OCI-LY1 (cell line): Measurements from ENCODE around the gene DDHD1.

ENCODE experiments used
- H2AFZ ChIP-seq: fragments of 200-600 bp; sonication (generic), shearing (Covaris generic); 2 replicates; pipeline ENCODE4 v1.6.0; 2014; ENCODE audit warnings: antibody characterized with exemption, mild to moderate bottlenecking, low read length
- H3F3A ChIP-seq: fragments of 200-600 bp; sonication (generic), shearing (Covaris generic); 2 replicates; pipeline ENCODE4 v1.6.0; 2014; ENCODE audit warnings: mild to moderate bottlenecking, antibody characterized with exemption, low read length, moderate library complexity; ENCODE audit not compliant: insufficient read depth
- H3K27ac ChIP-seq: fragments of 200-600 bp; sonication (generic); 2 replicates; pipeline ENCODE4 v1.5.1; 2014; ENCODE audit warnings: low read length, mixed run types, mild to moderate bottlenecking, low read depth; ENCODE audit not compliant: poor library complexity, severe bottlenecking
- H3K27me3 ChIP-seq: fragments of 200-600 bp; sonication (generic); 2 replicates; pipeline ENCODE4 v1.6.0; 2014; ENCODE audit warnings: antibody characterized with exemption, mild to moderate bottlenecking, low read length, moderate library complexity; ENCODE audit not compliant: insufficient read depth
- H3K36me3 ChIP-seq: fragments of 200-600 bp; sonication (generic); 2 replicates; pipeline ENCODE4 v1.6.1; 2014; ENCODE audit warnings: mild to moderate bottlenecking, antibody characterized with exemption, low read length, moderate library complexity, mixed read lengths; ENCODE audit not compliant: insufficient read depth
- H3K4me1 ChIP-seq: fragments of 200-600 bp; sonication (generic); 2 replicates; pipeline ENCODE4 v1.5.1; 2014; ENCODE audit warnings: mild to moderate bottlenecking, low read length, moderate library complexity; ENCODE audit not compliant: insufficient read depth, severe bottlenecking
- H3K4me2 ChIP-seq: fragments of 200-600 bp; sonication (generic), shearing (Covaris generic); 2 replicates; pipeline ENCODE4 v1.6.1; 2014; ENCODE audit warnings: low read length
- H3K4me3 ChIP-seq: fragments of 200-600 bp; sonication (generic); 2 replicates; pipeline ENCODE4 v1.5.1; 2014; ENCODE audit warnings: low read length, low read depth, mild to moderate bottlenecking, mixed read lengths; ENCODE audit not compliant: poor library complexity, severe bottlenecking
- H3K79me2 ChIP-seq: fragments of 200-600 bp; shearing (Covaris generic); 2 replicates; pipeline ENCODE4 v1.6.1; 2016; ENCODE audit warnings: mixed run types, low read length, mixed read lengths; ENCODE audit not compliant: insufficient read depth
- H3K9ac ChIP-seq: fragments of 200-600 bp; sonication (generic), shearing (Covaris generic); 2 replicates; pipeline ENCODE4 v1.6.1; 2014; ENCODE audit warnings: mild to moderate bottlenecking, low read length, mixed read lengths
- H3K9me2 ChIP-seq: fragments of 200-600 bp; sonication (generic), shearing (Covaris generic); 2 replicates; pipeline ENCODE4 v1.6.1; 2014; ENCODE audit warnings: low read depth, mild to moderate bottlenecking, low read length, mixed read lengths
- H3K9me3 ChIP-seq: fragments of 200-600 bp; shearing (Covaris generic); 2 replicates; pipeline ENCODE4 v1.6.1; 2014; ENCODE audit warnings: low read length, mixed read lengths
- H4K20me1 ChIP-seq: fragments of 200-600 bp; sonication (generic), shearing (Covaris generic); 2 replicates; pipeline ENCODE4 v1.6.0; 2016; ENCODE audit warnings: mild to moderate bottlenecking, low read length; ENCODE audit not compliant: insufficient read depth
- EZH2 ChIP-seq: fragments of 200-600 bp; sonication (generic), shearing (Covaris generic); IDR thresholded peaks from 2 replicates; pipeline ENCODE4 v1.8.0; 2017; ENCODE audit warnings: borderline replicate concordance, mixed run types, mild to moderate bottlenecking, antibody characterized with exemption, low read length, moderate library complexity, mixed read lengths
- TF ChIP-seq, protein P1 (sequence below): fragments of 200-600 bp; sonication (generic), shearing (Covaris generic); IDR thresholded peaks from 2 replicates; pipeline ENCODE4 v1.5.1; 2017; ENCODE audit warnings: mild to moderate bottlenecking, antibody characterized with exemption, low read length, moderate library complexity, mixed read lengths

The DDHD1 gene

DNA sequence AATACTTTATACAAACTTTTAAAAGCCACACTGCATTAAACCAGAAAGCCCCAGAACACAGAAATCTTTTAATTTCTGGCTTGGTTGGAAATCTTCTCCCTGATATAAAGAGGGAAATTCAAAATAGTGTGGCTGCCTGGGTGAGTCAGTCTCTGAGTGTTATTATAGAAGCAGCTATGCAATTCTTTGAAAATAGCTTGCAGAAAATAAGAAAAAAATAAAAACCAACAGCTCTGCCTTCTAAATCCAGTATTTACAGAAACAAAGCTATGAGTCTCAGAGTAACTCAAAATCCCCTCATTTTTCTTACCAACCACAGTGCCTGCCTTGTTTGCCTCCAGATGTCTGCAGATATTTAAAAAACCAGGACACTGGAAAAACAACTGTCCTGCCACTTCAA lies 133.7 kb downstream of the DDHD1 start:
- no peaks in the 10 kb centered on the region for H3K9me2 ChIP-seq
- H3F3A ChIP-seq, result no peaks in the 10 kb centered on the region
- H3K27me3 ChIP-seq, result no peaks in the 10 kb centered on the region
- H3K9me3 ChIP-seq, result no peaks in the 10 kb centered on the region
- H3K79me2 ChIP-seq, result no peaks in the 10 kb centered on the region
- no peaks in the 10 kb centered on the region for H4K20me1 ChIP-seq
- H3K4me2 ChIP-seq, result no peak overlapping the region
- no peak overlapping the region for H3K4me3 ChIP-seq
- TF ChIP-seq, protein P1, sequence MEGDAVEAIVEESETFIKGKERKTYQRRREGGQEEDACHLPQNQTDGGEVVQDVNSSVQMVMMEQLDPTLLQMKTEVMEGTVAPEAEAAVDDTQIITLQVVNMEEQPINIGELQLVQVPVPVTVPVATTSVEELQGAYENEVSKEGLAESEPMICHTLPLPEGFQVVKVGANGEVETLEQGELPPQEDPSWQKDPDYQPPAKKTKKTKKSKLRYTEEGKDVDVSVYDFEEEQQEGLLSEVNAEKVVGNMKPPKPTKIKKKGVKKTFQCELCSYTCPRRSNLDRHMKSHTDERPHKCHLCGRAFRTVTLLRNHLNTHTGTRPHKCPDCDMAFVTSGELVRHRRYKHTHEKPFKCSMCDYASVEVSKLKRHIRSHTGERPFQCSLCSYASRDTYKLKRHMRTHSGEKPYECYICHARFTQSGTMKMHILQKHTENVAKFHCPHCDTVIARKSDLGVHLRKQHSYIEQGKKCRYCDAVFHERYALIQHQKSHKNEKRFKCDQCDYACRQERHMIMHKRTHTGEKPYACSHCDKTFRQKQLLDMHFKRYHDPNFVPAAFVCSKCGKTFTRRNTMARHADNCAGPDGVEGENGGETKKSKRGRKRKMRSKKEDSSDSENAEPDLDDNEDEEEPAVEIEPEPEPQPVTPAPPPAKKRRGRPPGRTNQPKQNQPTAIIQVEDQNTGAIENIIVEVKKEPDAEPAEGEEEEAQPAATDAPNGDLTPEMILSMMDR, result no peak
- TF ChIP-seq EZH2, result no peak
- no peak overlapping the region for H3K27ac ChIP-seq
- no peaks in the 10 kb centered on the region for H3K4me1 ChIP-seq
- H2AFZ ChIP-seq, result no peak overlapping the region
- no peaks in the 10 kb centered on the region for H3K36me3 ChIP-seq
- no peak overlapping the region for H3K9ac ChIP-seq

GRCh38 chr14:53017837-53018236 lies 135.3 kb downstream of the DDHD1 start:
- no peak overlapping the region for H3K27ac ChIP-seq
- H3K9me2 ChIP-seq, result no peaks in the 10 kb centered on the region
- H3K9ac ChIP-seq, result no peak overlapping the region
- no peaks in the 10 kb centered on the region for H3K4me1 ChIP-seq
- H2AFZ ChIP-seq, result no peak overlapping the region
- no peaks in the 10 kb centered on the region for H3K79me2 ChIP-seq
- H3F3A ChIP-seq, result no peaks in the 10 kb centered on the region
- H3K4me2 ChIP-seq, result no peak overlapping the region
- TF ChIP-seq, protein P1, result no peak
- TF ChIP-seq EZH2, result no peak
- no peaks in the 10 kb centered on the region for H3K27me3 ChIP-seq
- no peaks in the 10 kb centered on the region for H4K20me1 ChIP-seq
- H3K9me3 ChIP-seq, result no peaks in the 10 kb centered on the region
- H3K4me3 ChIP-seq, result no peak overlapping the region
- no peaks in the 10 kb centered on the region for H3K36me3 ChIP-seq

GRCh38 chr14:53016919-53017318 lies 136.2 kb downstream of the DDHD1 start:
- Histone ChIP-seq H3K9ac (no peak overlapping the region), H3K4me2 (no peak overlapping the region), H3K27ac (no peak overlapping the region), H3K4me1 (no peaks in the 10 kb centered on the region), H3K9me2 (no peaks in the 10 kb centered on the region), H3F3A (no peaks in the 10 kb centered on the region), H4K20me1 (no peaks in the 10 kb centered on the region), H3K4me3 (no peak overlapping the region), H3K27me3 (no peaks in the 10 kb centered on the region), H2AFZ (no peak overlapping the region), H3K79me2 (no peaks in the 10 kb centered on the region), H3K9me3 (no peaks in the 10 kb centered on the region), H3K36me3 (no peaks in the 10 kb centered on the region)
- no peak for TF ChIP-seq EZH2
- TF ChIP-seq, protein P1, result no peak
